Endothelial cell (in vitro differentiated cells): ENCODE results near the gene CSF2RB. TPM values are rescaled to one million over a fixed set of nuclear protein-coding genes. Genes with fewer than 3 reads are reported as not detected.

Source experiments
- DNase-seq: peaks from one replicate; pipeline ENCODE4 v3.0.0; 2021; ENCODE audit warnings: low spot score
- H3K27ac Mint-ChIP-seq: one replicate; pipeline ENCODE4 v1.8.0; 2021; ENCODE audit warnings: mixed read lengths, inconsistent platforms; ENCODE audit not compliant: unreplicated experiment
- H3K27me3 Mint-ChIP-seq: one replicate; pipeline ENCODE4 v1.8.0; 2021; ENCODE audit warnings: mild to moderate bottlenecking, moderate library complexity, mixed read lengths, inconsistent platforms; ENCODE audit not compliant: unreplicated experiment
- H3K36me3 Mint-ChIP-seq: one replicate; pipeline ENCODE4 v1.8.0; 2021; ENCODE audit warnings: mild to moderate bottlenecking, low read depth, mixed read lengths, inconsistent platforms; ENCODE audit not compliant: unreplicated experiment
- H3K4me1 Mint-ChIP-seq: one replicate; pipeline ENCODE4 v1.8.0; 2021; ENCODE audit warnings: mild to moderate bottlenecking, mixed read lengths, inconsistent platforms; ENCODE audit not compliant: unreplicated experiment
- H3K4me3 Mint-ChIP-seq: one replicate; pipeline ENCODE4 v1.8.0; 2021; ENCODE audit warnings: mild to moderate bottlenecking, mixed read lengths, inconsistent platforms; ENCODE audit not compliant: unreplicated experiment
- H3K9me3 Mint-ChIP-seq: one replicate; pipeline ENCODE4 v1.8.0; 2021; ENCODE audit warnings: mixed read lengths, inconsistent platforms; ENCODE audit not compliant: unreplicated experiment
- CTCF ChIP-seq: fragments of 200-600 bp; sonication (generic); IDR thresholded peaks from one replicate; pipeline ENCODE4 v1.5.0; 2021; ENCODE audit warnings: antibody characterized with exemption; ENCODE audit not compliant: unreplicated experiment
- total RNA-seq: library from RNA; stranded (reverse); fragmentation: NEBNext Ultra II Directional; extraction: Animal tissue kit (Norgen Biotek cat#: 25700); gene quantifications from one replicate; pipeline ENCODE4 v1.2.1, GENCODE V29; 2021; ENCODE audit not compliant: unreplicated experiment

The CSF2RB gene
- total RNA-seq, 1 donor from 2014 or later: 12.0 TPM

DNA sequence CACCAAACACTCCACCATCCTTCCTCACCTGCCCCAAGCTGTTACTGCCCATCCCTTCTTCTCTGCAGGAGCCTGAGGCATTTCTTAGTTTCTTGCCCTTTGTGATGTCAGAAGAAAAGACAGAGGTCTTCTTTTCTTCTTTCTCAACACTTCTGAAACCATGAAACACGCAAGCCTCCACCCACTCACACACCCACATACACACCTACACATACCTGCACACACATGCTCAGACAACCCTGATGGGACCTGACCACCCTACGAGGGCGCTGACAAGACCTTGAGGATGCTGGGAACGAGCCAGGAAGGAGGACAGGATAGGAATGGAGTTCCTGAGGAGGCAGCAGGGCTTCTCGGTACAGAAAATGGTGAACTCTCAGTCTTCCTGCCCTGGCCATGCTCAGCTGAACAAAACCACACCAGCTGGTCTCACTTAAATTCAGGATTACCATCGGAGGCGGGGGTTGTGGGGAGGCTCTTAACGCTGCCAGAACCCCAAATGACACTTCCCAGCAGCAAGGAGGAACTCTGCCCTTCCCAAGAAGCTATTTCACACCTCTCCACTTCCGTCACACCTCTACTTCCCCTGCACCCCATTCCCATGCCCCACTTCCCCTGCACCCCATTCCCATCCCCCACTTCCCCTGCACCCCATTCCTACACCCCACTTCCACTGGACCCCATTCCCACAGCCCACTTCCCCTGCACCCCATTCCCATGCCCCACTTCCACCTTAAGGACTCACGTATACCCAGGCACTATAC lies 41.0 kb downstream of the CSF2RB start:
- no peak overlapping the region for H3K4me3 Mint-ChIP-seq
- peaks cover 5% of the 10 kb centered on the region for H3K4me1 Mint-ChIP-seq
- H3K27ac Mint-ChIP-seq: no peak overlapping the region
- no peaks in the 10 kb centered on the region for H3K9me3 Mint-ChIP-seq
- no peak for TF ChIP-seq CTCF
- no peaks in the 10 kb centered on the region for H3K36me3 Mint-ChIP-seq
- H3K27me3 Mint-ChIP-seq: peaks cover 2% of the 10 kb centered on the region
- no peak for DNase-seq

DNA sequence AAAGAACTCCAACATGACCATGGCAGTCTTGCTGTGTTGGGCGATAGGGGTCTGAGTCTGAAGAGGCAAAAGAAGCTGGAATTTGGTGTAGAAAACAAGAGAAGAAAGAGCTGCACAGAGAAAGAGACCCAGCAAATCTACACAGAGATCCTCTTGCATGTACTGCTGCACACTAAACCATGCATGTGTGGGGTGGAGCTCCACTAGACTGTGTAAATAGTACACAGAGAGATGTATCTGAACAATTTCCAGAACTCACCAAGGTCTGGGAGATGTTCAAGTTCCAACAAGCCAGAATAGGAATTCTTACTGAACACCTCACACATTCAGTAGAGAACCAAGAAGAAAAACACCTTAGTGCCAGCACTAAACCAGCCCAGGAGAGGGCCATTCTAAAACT lies 42.3 kb downstream of the CSF2RB start:
- Mint-ChIP-seq H3K27me3 (peaks cover 2% of the 10 kb centered on the region), H3K9me3 (no peaks in the 10 kb centered on the region), H3K36me3 (no peaks in the 10 kb centered on the region), H3K4me1 (peaks cover 5% of the 10 kb centered on the region), H3K27ac (no peak overlapping the region), H3K4me3 (no peak overlapping the region)
- no peak for TF ChIP-seq CTCF
- DNase-seq: no peak

GRCh38 chr22:36958366-36958765 lies 44.9 kb downstream of the CSF2RB start:
- H3K27ac Mint-ChIP-seq: no peak overlapping the region
- no peak overlapping the region for H3K4me3 Mint-ChIP-seq
- peaks cover 8% of the 10 kb centered on the region for H3K4me1 Mint-ChIP-seq
- H3K36me3 Mint-ChIP-seq: no peaks in the 10 kb centered on the region
- peaks cover 2% of the 10 kb centered on the region for H3K27me3 Mint-ChIP-seq
- no peak for DNase-seq
- TF ChIP-seq CTCF: no peak
- no peaks in the 10 kb centered on the region for H3K9me3 Mint-ChIP-seq

DNA sequence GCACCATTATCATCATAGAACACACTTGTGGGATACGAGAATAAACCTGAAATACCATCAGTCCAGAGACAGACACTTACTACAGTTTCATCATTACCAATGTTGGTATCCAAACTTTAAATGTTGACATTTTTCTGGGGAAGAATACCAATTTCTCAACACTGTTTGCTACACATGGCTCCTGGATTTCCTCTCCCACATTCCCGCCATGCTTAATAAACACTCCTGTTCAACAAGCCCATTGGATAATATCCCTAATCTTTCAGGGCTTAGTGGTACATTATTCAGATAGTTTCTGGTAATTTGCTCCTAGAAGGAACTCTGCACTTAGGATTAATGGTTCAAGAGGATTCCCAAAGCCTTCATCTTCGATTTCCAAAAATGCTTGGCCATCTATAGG lies 48.2 kb downstream of the CSF2RB start:
- H3K4me3 Mint-ChIP-seq: no peak overlapping the region
- peaks cover 2% of the 10 kb centered on the region for H3K27me3 Mint-ChIP-seq
- peaks cover 2% of the 10 kb centered on the region for H3K4me1 Mint-ChIP-seq
- H3K9me3 Mint-ChIP-seq: no peaks in the 10 kb centered on the region
- no peak for TF ChIP-seq CTCF
- DNase-seq: no peak
- no peak overlapping the region for H3K27ac Mint-ChIP-seq
- H3K36me3 Mint-ChIP-seq: no peaks in the 10 kb centered on the region

GRCh38 chr22:36963302-36963701 lies 49.9 kb downstream of the CSF2RB start:
- Mint-ChIP-seq H3K9me3 (no peaks in the 10 kb centered on the region), H3K36me3 (no peaks in the 10 kb centered on the region), H3K4me1 (peaks cover 2% of the 10 kb centered on the region), H3K27me3 (no peaks in the 10 kb centered on the region), H3K4me3 (no peak overlapping the region), H3K27ac (no peak overlapping the region)
- DNase-seq: no peak
- TF ChIP-seq CTCF: no peak
